Nephron (organoid): ENCODE data around the gene RPA1.
A peak's percentile ranks its signal among the peaks of the same experiment; 100 is the strongest.

ENCODE experiments used
- H3K27ac Mint-ChIP-seq, 3 experiments: 2 replicates each; pipeline ENCODE4 v1.8.0; 2020; ENCODE audit warnings: mixed read lengths in 3 of 3, mild to moderate bottlenecking in 2 of 3, moderate library complexity in 1 of 3
- H3K27me3 Mint-ChIP-seq: 2 replicates; pipeline ENCODE4 v1.8.0; 2021; ENCODE audit warnings: low read depth, mild to moderate bottlenecking, moderate library complexity, mixed read lengths
- H3K36me3 Mint-ChIP-seq: 2 replicates; pipeline ENCODE4 v1.8.0; 2020; ENCODE audit warnings: low read depth, mixed read lengths
- H3K4me1 Mint-ChIP-seq: 2 replicates; pipeline ENCODE4 v1.8.0; 2020; ENCODE audit warnings: mixed read lengths
- H3K4me3 Mint-ChIP-seq, 3 experiments: 2 replicates each; pipeline ENCODE4 v1.8.0; 2020; ENCODE audit warnings: mild to moderate bottlenecking in 3 of 3, mixed read lengths in 3 of 3, moderate library complexity in 2 of 3
- H3K9me3 Mint-ChIP-seq: 2 replicates; pipeline ENCODE4 v1.8.0; 2020; ENCODE audit warnings: mixed read lengths
- TF ChIP-seq, protein P1 (sequence below), 3 experiments: fragments of 200-600 bp; sonication (generic); IDR thresholded peaks; one replicate each; pipeline ENCODE4 v1.5.0; 2021; ENCODE audit warnings: antibody characterized with exemption in 3 of 3; ENCODE audit not compliant: unreplicated experiment in 3 of 3

The RPA1 gene

DNA sequence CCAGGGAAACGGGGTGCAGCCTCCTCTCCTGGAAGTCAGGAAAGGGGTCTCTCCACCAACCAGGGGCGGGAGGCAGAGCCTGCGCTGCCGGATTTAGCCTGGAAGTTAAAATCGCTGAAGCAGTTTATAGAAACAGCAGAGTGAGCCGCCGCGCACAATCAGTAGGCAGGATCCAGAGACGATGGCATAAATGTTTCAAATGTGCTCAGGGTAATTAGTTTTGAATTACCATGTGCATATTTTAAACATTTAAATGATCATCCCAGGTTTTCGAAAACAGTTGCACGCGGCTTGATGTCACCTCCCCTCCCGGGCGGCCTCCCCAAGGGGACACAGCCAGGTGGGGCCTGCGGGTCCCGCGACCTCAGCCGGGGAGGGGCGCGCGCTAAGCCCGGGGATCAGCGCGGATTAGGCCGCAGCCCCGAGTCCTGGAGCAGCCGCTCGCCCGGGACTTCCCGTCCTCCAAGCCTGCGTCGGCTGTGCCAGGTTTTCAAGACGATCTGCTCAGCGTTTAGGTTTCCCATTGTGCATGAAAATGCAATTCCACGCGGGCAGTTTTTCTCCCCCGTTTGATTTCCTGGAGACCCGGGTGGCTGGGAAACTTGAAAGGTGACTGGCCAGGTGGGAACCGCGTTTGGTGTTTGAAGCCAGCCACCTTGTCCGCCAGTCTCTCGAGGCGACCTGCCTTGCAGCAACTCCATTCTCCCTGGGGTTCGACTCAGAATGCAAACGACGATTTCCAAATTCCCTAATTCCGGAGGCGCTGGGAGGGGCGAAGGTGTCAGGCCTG lies 78.3 kb downstream of the RPA1 start:
- no peaks in the 10 kb centered on the region for H3K9me3 Mint-ChIP-seq
- TF ChIP-seq, protein P1, sequence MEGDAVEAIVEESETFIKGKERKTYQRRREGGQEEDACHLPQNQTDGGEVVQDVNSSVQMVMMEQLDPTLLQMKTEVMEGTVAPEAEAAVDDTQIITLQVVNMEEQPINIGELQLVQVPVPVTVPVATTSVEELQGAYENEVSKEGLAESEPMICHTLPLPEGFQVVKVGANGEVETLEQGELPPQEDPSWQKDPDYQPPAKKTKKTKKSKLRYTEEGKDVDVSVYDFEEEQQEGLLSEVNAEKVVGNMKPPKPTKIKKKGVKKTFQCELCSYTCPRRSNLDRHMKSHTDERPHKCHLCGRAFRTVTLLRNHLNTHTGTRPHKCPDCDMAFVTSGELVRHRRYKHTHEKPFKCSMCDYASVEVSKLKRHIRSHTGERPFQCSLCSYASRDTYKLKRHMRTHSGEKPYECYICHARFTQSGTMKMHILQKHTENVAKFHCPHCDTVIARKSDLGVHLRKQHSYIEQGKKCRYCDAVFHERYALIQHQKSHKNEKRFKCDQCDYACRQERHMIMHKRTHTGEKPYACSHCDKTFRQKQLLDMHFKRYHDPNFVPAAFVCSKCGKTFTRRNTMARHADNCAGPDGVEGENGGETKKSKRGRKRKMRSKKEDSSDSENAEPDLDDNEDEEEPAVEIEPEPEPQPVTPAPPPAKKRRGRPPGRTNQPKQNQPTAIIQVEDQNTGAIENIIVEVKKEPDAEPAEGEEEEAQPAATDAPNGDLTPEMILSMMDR (IDR thresholded peaks at IDR 0.05; ENCODE audit: unreplicated experiment in 3 of 3): no peak
- H3K27ac Mint-ChIP-seq: peak overlapping the region in 1 of 3 experiments; percentile 43
- H3K4me3 Mint-ChIP-seq: peak overlapping the region; percentile 77 to 82 (median 81)
- H3K4me1 Mint-ChIP-seq: peaks cover 44% of the 10 kb centered on the region
- peaks cover 79% of the 10 kb centered on the region for H3K27me3 Mint-ChIP-seq
- H3K36me3 Mint-ChIP-seq: no peaks in the 10 kb centered on the region

DNA sequence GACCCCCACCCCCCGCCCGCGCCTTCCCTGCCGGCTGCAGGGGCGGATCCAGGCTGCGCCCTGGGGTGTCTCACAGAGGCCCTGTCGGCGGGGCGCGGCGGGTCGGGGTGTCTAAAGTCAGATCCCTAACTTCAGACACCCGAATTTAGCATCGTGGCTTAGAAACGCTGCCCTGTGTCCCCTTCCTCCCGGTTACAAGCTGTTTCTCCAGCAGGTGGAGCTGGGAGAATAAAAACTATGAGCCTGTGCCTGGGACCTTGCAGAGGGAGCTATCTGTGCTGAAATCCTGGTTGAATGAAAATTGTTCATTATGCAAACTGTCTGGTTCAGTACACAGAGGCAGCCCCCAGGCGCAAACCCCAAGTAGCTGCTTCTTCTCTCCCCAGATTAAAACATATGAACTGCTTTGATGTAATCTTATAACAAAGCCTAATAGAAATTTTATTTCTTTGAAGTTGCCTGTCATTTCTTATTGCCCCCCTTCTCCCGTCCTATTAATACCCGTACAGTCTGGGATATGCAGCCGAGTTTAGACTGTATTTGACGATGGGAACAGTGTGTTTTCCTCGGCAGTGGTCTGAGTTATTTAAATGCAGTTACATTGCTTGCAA lies 79.0 kb downstream of the RPA1 start:
- TF ChIP-seq, protein P1 (IDR thresholded peaks at IDR 0.05; ENCODE audit: unreplicated experiment in 3 of 3): peak; percentile 74 to 88 (median 83)
- H3K9me3 Mint-ChIP-seq: no peaks in the 10 kb centered on the region
- no peak overlapping the region for H3K27ac Mint-ChIP-seq
- H3K36me3 Mint-ChIP-seq: no peaks in the 10 kb centered on the region
- H3K27me3 Mint-ChIP-seq: peaks cover 76% of the 10 kb centered on the region
- peaks cover 44% of the 10 kb centered on the region for H3K4me1 Mint-ChIP-seq
- peak overlapping the region; percentile 77 to 82 (median 81) for H3K4me3 Mint-ChIP-seq

DNA sequence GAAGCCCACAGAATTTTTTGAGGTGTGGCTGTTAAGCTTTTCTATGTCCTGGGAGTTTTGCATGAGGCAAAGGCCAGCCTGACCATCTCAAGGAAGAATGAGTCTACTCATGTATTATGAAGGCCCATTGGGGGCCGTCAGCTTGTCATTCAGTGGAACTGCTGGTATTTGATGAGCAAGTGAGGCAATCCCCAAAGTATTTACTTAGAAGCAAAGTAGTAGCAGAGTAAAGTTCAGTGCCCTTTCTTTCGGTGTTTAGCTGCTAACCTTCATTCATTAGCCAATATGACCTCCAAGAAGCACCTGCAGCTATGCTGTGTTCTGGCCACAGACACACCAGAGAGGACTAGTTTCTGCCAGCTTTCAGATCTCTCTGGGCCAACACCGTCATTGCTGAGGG lies 80.2 kb downstream of the RPA1 start:
- peaks cover 41% of the 10 kb centered on the region for H3K4me1 Mint-ChIP-seq
- peaks cover 75% of the 10 kb centered on the region for H3K27me3 Mint-ChIP-seq
- H3K4me3 Mint-ChIP-seq: peak overlapping the region in 1 of 3 experiments; percentile 20
- no peaks in the 10 kb centered on the region for H3K9me3 Mint-ChIP-seq
- H3K36me3 Mint-ChIP-seq: no peaks in the 10 kb centered on the region
- TF ChIP-seq, protein P1 (IDR thresholded peaks at IDR 0.05; ENCODE audit: unreplicated experiment in 3 of 3): no peak
- H3K27ac Mint-ChIP-seq: no peak overlapping the region

DNA sequence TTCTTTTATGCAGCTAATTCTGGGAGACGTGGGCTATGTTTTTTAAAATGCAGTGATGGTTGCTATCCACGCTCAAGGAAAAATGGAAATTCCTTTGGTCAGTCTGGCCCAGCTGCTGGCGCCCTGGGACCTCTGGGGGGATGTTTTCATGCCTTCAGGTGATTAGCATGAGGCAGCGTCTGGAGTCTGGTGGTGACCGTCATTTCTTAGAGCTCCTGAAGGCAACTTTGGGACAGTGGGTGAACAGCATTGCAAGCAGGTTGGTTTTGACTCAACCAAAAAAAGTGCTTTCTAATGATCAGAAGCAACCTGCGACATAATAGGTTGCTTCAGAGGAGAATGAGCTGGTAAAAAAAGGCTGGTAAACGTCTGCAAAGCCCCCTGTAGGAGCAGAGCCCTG lies 82.3 kb downstream of the RPA1 start:
- TF ChIP-seq, protein P1 (IDR thresholded peaks at IDR 0.05; ENCODE audit: unreplicated experiment in 3 of 3): no peak
- Mint-ChIP-seq H3K36me3 (no peaks in the 10 kb centered on the region), H3K27me3 (peaks cover 75% of the 10 kb centered on the region), H3K27ac (no peak overlapping the region), H3K4me3 (no peak overlapping the region), H3K4me1 (peaks cover 32% of the 10 kb centered on the region), H3K9me3 (no peaks in the 10 kb centered on the region)

DNA sequence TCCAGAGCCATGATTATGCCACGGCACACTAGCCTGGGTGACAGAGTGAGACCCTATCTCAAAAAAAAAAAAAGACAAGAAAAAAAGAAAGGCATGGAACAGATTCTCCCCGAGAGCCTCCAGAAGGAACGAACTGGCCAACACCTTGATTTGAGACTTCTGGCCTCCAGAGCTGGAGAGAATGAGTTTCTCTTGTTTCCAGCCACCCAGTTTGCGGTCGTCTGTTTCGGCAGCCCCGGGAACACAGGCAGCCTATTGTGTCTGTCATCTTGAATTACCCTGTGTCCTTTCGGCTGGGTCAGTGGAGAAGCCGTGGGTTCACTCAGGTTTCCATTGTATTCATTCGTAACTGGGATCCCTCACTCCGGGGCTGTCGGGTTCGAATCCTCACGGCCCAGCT lies 83.9 kb downstream of the RPA1 start:
- Mint-ChIP-seq H3K36me3 (no peaks in the 10 kb centered on the region), H3K4me1 (peaks cover 31% of the 10 kb centered on the region), H3K27ac (no peak overlapping the region), H3K27me3 (peaks cover 66% of the 10 kb centered on the region), H3K4me3 (no peak overlapping the region), H3K9me3 (no peaks in the 10 kb centered on the region)
- TF ChIP-seq, protein P1 (IDR thresholded peaks at IDR 0.05; ENCODE audit: unreplicated experiment in 3 of 3): no peak
